GM18508 (cell line): Measurements from ENCODE around the gene LGI1.
"Not testable (repeated sequence)": the region's sequence is repeated elsewhere in the genome, so short reads cannot be mapped to it uniquely, and the experiment has no call there.

Source experiments
- ATAC-seq: cut with Tn5 transposase; IDR thresholded peaks from one replicate; pipeline ENCODE4 v1.9.1; 2021; ENCODE audit warnings: moderate number of reproducible peaks; ENCODE audit not compliant: insufficient read depth, unreplicated experiment

The LGI1 gene

GRCh38 chr10:93799155-93799708, 41.5 kb downstream of the LGI1 start:
- no peak for ATAC-seq

- ATAC-seq, result no peak
Measured at GRCh38 chr10:93804200-93804599, 46.5 kb downstream of the LGI1 start.

GRCh38 chr10:93806903-93807302, 49.2 kb downstream of the LGI1 start:
- no peak for ATAC-seq

- ATAC-seq, result no peak
Measured at GRCh38 chr10:93807371-93807770, 49.6 kb downstream of the LGI1 start.

GRCh38 chr10:93812659-93813338, 55.1 kb downstream of the LGI1 start:
- no peak for ATAC-seq

- no peak for ATAC-seq
Measured at GRCh38 chr10:93813507-93814465, 56.0 kb downstream of the LGI1 start.

- ATAC-seq, result no peak
Measured at GRCh38 chr10:93815304-93816096, 57.8 kb downstream of the LGI1 start.

GRCh38 chr10:93816123-93816747, 58.5 kb downstream of the LGI1 start:
- ATAC-seq, result no peak

GRCh38 chr10:93818086-93818485, 60.4 kb downstream of the LGI1 start:
- no peak for ATAC-seq

GRCh38 chr10:93819520-93819919, 61.8 kb downstream of the LGI1 start:
- ATAC-seq, result no peak

- no peak for ATAC-seq
Measured at GRCh38 chr10:93820434-93820833, 62.7 kb downstream of the LGI1 start.

GRCh38 chr10:93821051-93821772, 63.5 kb downstream of the LGI1 start:
- ATAC-seq, result no peak

GRCh38 chr10:93826355-93826754, 68.6 kb downstream of the LGI1 start:
- no peak for ATAC-seq

GRCh38 chr10:93827056-93827804, 69.5 kb downstream of the LGI1 start:
- no peak for ATAC-seq

GRCh38 chr10:93831065-93831464, 73.3 kb downstream of the LGI1 start:
- not testable (repeated sequence) for ATAC-seq

GRCh38 chr10:93835770-93836169, 78.0 kb downstream of the LGI1 start:
- no peak for ATAC-seq

GRCh38 chr10:93837822-93838221, 80.1 kb downstream of the LGI1 start:
- ATAC-seq, result no peak

- ATAC-seq, result no peak
Measured at GRCh38 chr10:93838278-93838677, 80.5 kb downstream of the LGI1 start.

- ATAC-seq, result no peak
Measured at GRCh38 chr10:93841961-93842360, 84.2 kb downstream of the LGI1 start.
